Ovary (tissue), 3 donors: ENCODE results near the gene VENTX.

ENCODE experiments used
- CTCF ChIP-seq, 3 donors: fragments of 450-650 bp in 2 of 3; fragments of 200-600 bp in 1 of 3; IDR thresholded peaks; one replicate each; pipeline versions ENCODE4 v1.5.1 to v1.8.0; 2016 to 2022; ENCODE audit warnings: antibody characterized with exemption in 3 of 3, mild to moderate bottlenecking in 1 of 3
- EP300 ChIP-seq: sonication (generic); formaldehyde crosslinking; IDR thresholded peaks from one replicate; pipeline ENCODE4 v1.6.1; 2017; ENCODE audit warnings: antibody characterized with exemption
- donor health status: DM: no; HTN: no; CAD: no.

GRCh38 chr10:133231946-133232574 lies 5.6 kb upstream of the VENTX start:
- no peak for TF ChIP-seq CTCF (IDR thresholded peaks at IDR 0.05)
- TF ChIP-seq EP300 = no peak
